ENCODE results near the gene SOX18. TPM values are rescaled to one million over a fixed set of nuclear protein-coding genes. Genes with fewer than 3 reads are reported as not detected.

Gene SOX18
- total and polyA plus RNA-seq, 2 donors (not counting 1 experiment from before 2014, with no cell fraction given) = not detected

GRCh38 chr20:64095927-64096326, 46.5 kb upstream of the SOX18 start:
- Histone ChIP-seq H4K20me1 (ENCODE audit: control insufficient read depth, extremely low read depth, insufficient read depth, low read length) (no peaks in the 10 kb centered on the region), H3K4me1 (ENCODE audit: control insufficient read depth, extremely low read depth, insufficient read depth, low read length) (no peaks in the 10 kb centered on the region), H3K9ac (ENCODE audit: insufficient read depth, low read length) (no peak overlapping the region), H3K4me2 (ENCODE audit: extremely low read depth, insufficient read depth, low read length) (no peak overlapping the region), H3K4me3 (replicated peaks in 1 of 4; ENCODE audit: control extremely low read depth in 1 of 4, insufficient read depth in 1 of 4, low read depth in 3 of 4, low read length in 4 of 4) (no peak overlapping the region), H3K9me3 (ENCODE audit: control insufficient read depth, insufficient read depth, low read depth, low read length) (no peaks in the 10 kb centered on the region), H3K27ac (ENCODE audit: insufficient read depth, low read length) (no peak overlapping the region), H2AFZ (ENCODE audit: low read length) (no peak overlapping the region), H3K79me2 (ENCODE audit: control insufficient read depth, insufficient read depth, low read length) (no peaks in the 10 kb centered on the region), H3K36me3 (ENCODE audit: control insufficient read depth, insufficient read depth, low read length) (no peaks in the 10 kb centered on the region), H3K27me3 (ENCODE audit: control insufficient read depth, insufficient read depth, low read length) (peaks cover 8% of the 10 kb centered on the region)
- no peak for TF ChIP-seq CTCF (conservative IDR thresholded peaks at IDR 0.05 in 1 of 2, IDR thresholded peaks at IDR 0.05 in 1 of 2; ENCODE audit: low read depth in 1 of 2, low read length in 2 of 2)
- no peak for TF ChIP-seq EZH2 (IDR thresholded peaks at IDR 0.05; ENCODE audit: low read length, missing control alignments)
- DNase-seq (ENCODE audit: low read depth in 2 of 2) = no peak

- Histone ChIP-seq H2AFZ (ENCODE audit: low read length) (no peak overlapping the region), H4K20me1 (ENCODE audit: control insufficient read depth, extremely low read depth, insufficient read depth, low read length) (no peaks in the 10 kb centered on the region), H3K27ac (ENCODE audit: insufficient read depth, low read length) (no peak overlapping the region), H3K4me2 (ENCODE audit: extremely low read depth, insufficient read depth, low read length) (no peak overlapping the region), H3K27me3 (ENCODE audit: control insufficient read depth, insufficient read depth, low read length) (peaks cover 4% of the 10 kb centered on the region), H3K4me3 (replicated peaks in 1 of 4; ENCODE audit: control extremely low read depth in 1 of 4, insufficient read depth in 1 of 4, low read depth in 3 of 4, low read length in 4 of 4) (no peak overlapping the region), H3K9me3 (ENCODE audit: control insufficient read depth, insufficient read depth, low read depth, low read length) (no peaks in the 10 kb centered on the region), H3K36me3 (ENCODE audit: control insufficient read depth, insufficient read depth, low read length) (no peaks in the 10 kb centered on the region), H3K79me2 (ENCODE audit: control insufficient read depth, insufficient read depth, low read length) (no peaks in the 10 kb centered on the region), H3K4me1 (ENCODE audit: control insufficient read depth, extremely low read depth, insufficient read depth, low read length) (no peaks in the 10 kb centered on the region), H3K9ac (ENCODE audit: insufficient read depth, low read length) (no peak overlapping the region)
- TF ChIP-seq EZH2 (IDR thresholded peaks at IDR 0.05; ENCODE audit: low read length, missing control alignments) (no peak), CTCF (conservative IDR thresholded peaks at IDR 0.05 in 1 of 2, IDR thresholded peaks at IDR 0.05 in 1 of 2; ENCODE audit: low read depth in 1 of 2, low read length in 2 of 2) (no peak)
- DNase-seq (ENCODE audit: low read depth in 2 of 2) = no peak
These were observed 46.0 kb upstream of the SOX18 start for GRCh38 chr20:64095455-64095854.

GRCh38 chr20:64093013-64093503, 43.6 kb upstream of the SOX18 start:
- H4K20me1 ChIP-seq (ENCODE audit: control insufficient read depth, extremely low read depth, insufficient read depth, low read length) = no peaks in the 10 kb centered on the region
- no peaks in the 10 kb centered on the region for H3K27me3 ChIP-seq (ENCODE audit: control insufficient read depth, insufficient read depth, low read length)
- H3K79me2 ChIP-seq (ENCODE audit: control insufficient read depth, insufficient read depth, low read length) = no peaks in the 10 kb centered on the region

More at GRCh38 chr20:64093013-64093503, 43.6 kb upstream of the SOX18 start:
- no peak overlapping the region for H3K4me2 ChIP-seq (ENCODE audit: extremely low read depth, insufficient read depth, low read length)
- no peak overlapping the region for H3K4me3 ChIP-seq (replicated peaks in 1 of 4; ENCODE audit: control extremely low read depth in 1 of 4, insufficient read depth in 1 of 4, low read depth in 3 of 4, low read length in 4 of 4)
- DNase-seq (ENCODE audit: low read depth in 2 of 2) = no peak
- H3K4me1 ChIP-seq (ENCODE audit: control insufficient read depth, extremely low read depth, insufficient read depth, low read length) = no peaks in the 10 kb centered on the region
- no peak overlapping the region for H3K9ac ChIP-seq (ENCODE audit: insufficient read depth, low read length)
- no peaks in the 10 kb centered on the region for H3K9me3 ChIP-seq (ENCODE audit: control insufficient read depth, insufficient read depth, low read depth, low read length)
- no peaks in the 10 kb centered on the region for H3K36me3 ChIP-seq (ENCODE audit: control insufficient read depth, insufficient read depth, low read length)
- H3K27ac ChIP-seq (ENCODE audit: insufficient read depth, low read length) = no peak overlapping the region
- TF ChIP-seq EZH2 (IDR thresholded peaks at IDR 0.05; ENCODE audit: low read length, missing control alignments) = no peak
- no peak for TF ChIP-seq CTCF (conservative IDR thresholded peaks at IDR 0.05 in 1 of 2, IDR thresholded peaks at IDR 0.05 in 1 of 2; ENCODE audit: low read depth in 1 of 2, low read length in 2 of 2)
- no peak overlapping the region for H2AFZ ChIP-seq (ENCODE audit: low read length)

All from fibroblast of lung (primary cell).